K562 (cell line): ENCODE results near the gene KLK8. TPM values are rescaled to one million over a fixed set of nuclear protein-coding genes. Genes with fewer than 3 reads are reported as not detected.

Experiments used
- ATAC-seq: fragments of 200-7000 bp; cut with Tn5 transposase; 3 replicates; pipeline ENCODE4 v1.9.1; 2020; ENCODE audit warnings: moderate library complexity
- BruUV-seq: library from RNA; stranded (reverse); fragments of 400-500 nt; replicated peaks from 2 replicates; lab custom pipeline; 2021; lab: Mats Ljungman, UMichigan
- CTCF ChIA-PET: fragments of 300-600 bp; formaldehyde crosslinking; extraction: SDS; loops from one replicate; lab custom pipeline; 2021; ENCODE audit warnings: low intra/inter-chr PET ratio; lab: Yijun Ruan, JAX
- POLR2A ChIA-PET: fragments of 300-600, 350-650 bp; sonication (Branson Sonifier 250); formaldehyde crosslinking; extraction: SDS; loops from one replicate; lab custom pipeline; 2021; ENCODE audit warnings: antibody characterized with exemption, inconsistent platforms; lab: Yijun Ruan, JAX
- DNase-seq, 4 experiments: peaks; one replicate each; pipeline versions ENCODE4 v3.0.0 to v3.0.0-alpha.2; 2011 to 2018; ENCODE audit warnings: low spot score in 3 of 4, mixed read lengths in 3 of 4; ENCODE audit errors: extremely low read depth in 1 of 4
- FAIRE-seq: peaks from 2 replicates; lab custom pipeline; 2011; peaks lifted over from hg19 to GRCh38; lab: Jason Lieb, UNC
- H2AFZ ChIP-seq: 2 replicates; pipeline ENCODE4 v1.6.0; 2011; ENCODE audit warnings: low read depth, low read length, control low read depth, inconsistent platforms
- H3K27ac ChIP-seq: fragments of 200-600 bp; 3 replicates; pipeline ENCODE4 v1.8.0; 2011; ENCODE audit warnings: low read depth, mild to moderate bottlenecking, control low read depth, inconsistent platforms, low read length, moderate library complexity, mixed read lengths; ENCODE audit errors: extremely low read depth
- H3K27me3 ChIP-seq, 2 experiments: fragments of 300-600 bp in 1 of 2; 2 replicates in 1 of 2; 3 replicates in 1 of 2; pipeline versions ENCODE4 v1.6.0 to v1.8.0; 2011; ENCODE audit warnings: inconsistent platforms in 2 of 2, low read length in 2 of 2, mild to moderate bottlenecking in 1 of 2, mixed read lengths in 1 of 2, moderate library complexity in 1 of 2; ENCODE audit not compliant: control insufficient read depth in 2 of 2, insufficient read depth in 2 of 2
- H3K36me3 ChIP-seq: fragments of 300-600 bp; 3 replicates; pipeline ENCODE4 v1.8.0; 2011; ENCODE audit warnings: mild to moderate bottlenecking, low read length, inconsistent platforms; ENCODE audit not compliant: control insufficient read depth, insufficient read depth
- H3K4me1 ChIP-seq, 2 experiments: fragments of 200-600 bp in 1 of 2; replicated peaks in 1 of 2; 2 replicates in 1 of 2; 3 replicates in 1 of 2; pipeline versions ENCODE4 v1.5.1 to v1.8.0; 2011; ENCODE audit warnings: inconsistent platforms in 2 of 2, low read length in 2 of 2, mild to moderate bottlenecking in 1 of 2, mixed read lengths in 1 of 2, moderate library complexity in 1 of 2; ENCODE audit not compliant: control insufficient read depth in 2 of 2, insufficient read depth in 2 of 2
- H3K4me2 ChIP-seq: 2 replicates; pipeline ENCODE4 v1.6.1; 2011; ENCODE audit warnings: low read length, control low read depth, inconsistent platforms, mixed read lengths; ENCODE audit not compliant: insufficient read depth
- H3K4me3 ChIP-seq: fragments of 200-600 bp; sonication (generic), shearing (Covaris generic); 2 replicates; pipeline ENCODE4 v1.5.1; 2016; ENCODE audit warnings: control low read depth, inconsistent platforms
- H3K79me2 ChIP-seq: fragments of 200-600 bp; 3 replicates; pipeline ENCODE4 v1.8.0; 2011; ENCODE audit warnings: low read length, inconsistent platforms; ENCODE audit not compliant: control insufficient read depth, insufficient read depth
- H3K9ac ChIP-seq, 2 experiments: 2 replicates each; pipeline versions ENCODE4 v1.6.0 to v1.6.1; 2011; ENCODE audit warnings: low read depth in 2 of 2, low read length in 2 of 2, control low read depth in 1 of 2, inconsistent platforms in 1 of 2, mild to moderate bottlenecking in 1 of 2, mixed read lengths in 1 of 2; ENCODE audit not compliant: insufficient read depth in 1 of 2
- H3K9me1 ChIP-seq: one replicate; pipeline ENCODE4 v1.6.0; 2011; ENCODE audit warnings: inconsistent platforms, mild to moderate bottlenecking, low read length, moderate library complexity; ENCODE audit not compliant: control insufficient read depth, insufficient read depth
- H3K9me3 ChIP-seq: replicated peaks from 2 replicates; pipeline ENCODE4 v1.5.1; 2011; ENCODE audit warnings: low read depth, low read length, inconsistent platforms; ENCODE audit not compliant: control insufficient read depth, insufficient read depth
- H4K20me1 ChIP-seq: replicated peaks from 2 replicates; pipeline ENCODE4 v1.6.1; 2011; ENCODE audit warnings: low read length, inconsistent platforms, mixed read lengths; ENCODE audit not compliant: control insufficient read depth, insufficient read depth
- ATF3 ChIP-seq, 2 experiments: fragments of 450-650 bp in 1 of 2; sonication (generic) in 1 of 2; formaldehyde crosslinking in 1 of 2; IDR thresholded peaks in 1 of 2; conservative IDR thresholded peaks in 1 of 2; 2 replicates each; pipeline versions ENCODE4 v1.6.1 to v1.8.1; 2016 to 2023; ENCODE audit warnings: mild to moderate bottlenecking in 2 of 2, moderate library complexity in 2 of 2, inconsistent platforms in 1 of 2, missing genetic modification reagents in 1 of 2
- CTBP1 ChIP-seq: fragments of 450-650 bp; IDR thresholded peaks from 2 replicates; pipeline ENCODE4 v1.6.1; 2016; ENCODE audit warnings: borderline replicate concordance
- HDAC2 ChIP-seq: fragments of 450-650 bp; IDR thresholded peaks from 2 replicates; pipeline ENCODE4 v1.6.1; 2016; ENCODE audit warnings: mild to moderate bottlenecking
- KDM1A ChIP-seq, 2 experiments: fragments of 450-650 bp; IDR thresholded peaks; 2 replicates each; pipeline ENCODE4 v1.6.1; 2016; ENCODE audit warnings: mild to moderate bottlenecking in 2 of 2
- MAFF ChIP-seq: IDR thresholded peaks from 2 replicates; pipeline ENCODE4 v1.6.1; 2012; ENCODE audit warnings: low read length, improper control_type of control experiment
- NONO ChIP-seq, 2 experiments: fragments of 200-400 bp in 1 of 2; fragments of 450-650 bp in 1 of 2; formaldehyde crosslinking in 1 of 2; IDR thresholded peaks; 2 replicates each; pipeline ENCODE4 v1.6.1; 2017; ENCODE audit warnings: low read depth in 2 of 2, mild to moderate bottlenecking in 2 of 2, moderate library complexity in 2 of 2, low read length in 1 of 2
- RCOR1 ChIP-seq, 2 experiments: IDR thresholded peaks; 2 replicates each; pipeline ENCODE4 v1.6.1; 2012; ENCODE audit warnings: low read depth in 2 of 2, low read length in 2 of 2, borderline replicate concordance in 1 of 2, improper control_type of control experiment in 1 of 2
- ZNF143 ChIP-seq: sonication (generic); formaldehyde crosslinking; IDR thresholded peaks from 2 replicates; pipeline ENCODE4 v1.9.0; 2022; ENCODE audit warnings: mild to moderate bottlenecking, missing genetic modification reagents
- ZSCAN32 ChIP-seq: fragments of 450-650 bp; formaldehyde crosslinking; IDR thresholded peaks from 2 replicates; pipeline ENCODE4 v1.4.0; 2020; ENCODE audit warnings: mild to moderate bottlenecking, moderate library complexity
- WGBS: fragments of 100-300 bp; shearing (Covaris generic); methylation state at CpG from one replicate; pipeline ENCODE4 v1.1.6; 2016; ENCODE audit warnings: low coverage, mixed read lengths; ENCODE audit not compliant: insufficient coverage; ENCODE audit errors: missing lambda C conversion rate; 5-methylcytosine and 5-hydroxymethylcytosine counted together
- in situ Hi-C: fragments of 300-500 bp; cut with MboI; formaldehyde crosslinking; loops from 4 replicates; pipeline ENCODE4 v1.15.0; 2018; ENCODE audit warnings: inconsistent platforms, mixed read lengths
- intact Hi-C: fragments of 100-400 bp; cut with micrococcal nuclease; formaldehyde crosslinking; loops from 2 replicates; pipeline ENCODE4 v1.14.2; 2022
- polyA plus RNA-seq, 8 experiments: library from polyadenylated mRNA; depleted of rRNA in 4 of 8; stranded (reverse) in 5 of 8; unstranded in 3 of 8; fragments of >200 nt; fragmentation: Nextera tagmentation in 2 of 8; fragmentation: Illumina TruSeq in 1 of 8; extraction: Ambion mirVana in 2 of 8; extraction: Trizol in 1 of 8; gene quantifications; 2 replicates each; pipeline versions ENCODE4 v1.2.1 to v1.2.3, GENCODE V29; 2011 to 2014; ENCODE audit warnings: inconsistent platforms in 1 of 8, missing spikeins in 1 of 8
- total RNA-seq, 7 experiments: library from RNA; depleted of rRNA in 6 of 7; stranded (reverse); fragments of >200 nt in 6 of 7; fragmentation: Illumina TruSeq in 2 of 7; extraction: Trizol in 2 of 7; gene quantifications; 2 replicates each; pipeline versions ENCODE4 v1.2.1 to v1.2.3, GENCODE V29; 2011 to 2021; ENCODE audit warnings: low replicate concordance in 1 of 7
- TF ChIP-seq, protein P1 (sequence below): sonication (generic); formaldehyde crosslinking; IDR thresholded peaks from 2 replicates; pipeline ENCODE4 v1.8.0; 2022; ENCODE audit warnings: mild to moderate bottlenecking, low read depth, missing genetic modification reagents

The KLK8 gene
- total and polyA plus RNA-seq, 9 of the 15 experiments (the other 6 are each of a cell fraction or from before 2014, with no cell fraction given) = 0.37 to 1.7 (median 0.76) TPM

DNA sequence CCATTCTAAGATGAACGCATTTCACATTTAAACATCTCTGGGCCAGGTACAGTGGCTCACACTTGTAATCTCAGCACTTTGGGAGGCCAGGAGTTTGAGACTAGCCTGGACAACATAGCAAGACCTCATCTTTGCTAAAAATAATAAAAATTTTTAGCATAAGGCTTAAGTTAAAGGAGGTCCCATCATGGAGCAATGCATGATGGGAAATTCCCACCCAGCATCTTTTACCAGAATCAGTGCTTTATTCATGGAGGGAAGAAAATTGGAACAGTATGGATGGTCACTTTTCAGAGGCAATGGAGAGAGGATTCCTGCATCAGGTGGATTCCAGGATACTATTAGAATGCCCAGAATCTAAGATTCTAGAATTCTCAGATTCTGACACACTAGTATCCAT is 3.8 kb upstream of the KLK8 start:
- H3K9me1 ChIP-seq = no peaks in the 10 kb centered on the region
- no peaks in the 10 kb centered on the region for H3K9me3 ChIP-seq
- 0% methylated on average over 1 of the region's 1 CpG for whole genome bisulfite sequencing
- FAIRE-seq (no peak), DNase-seq (no peak), ATAC-seq (no peak)
- in situ Hi-C loops = no loop called here
- H3K27ac ChIP-seq = no peak overlapping the region
- peaks cover 19 to 31% of the 10 kb centered on the region in 2 experiments; a peak in 4 of 5 replicates for H3K4me1 ChIP-seq
- H3K79me2 ChIP-seq = no peaks in the 10 kb centered on the region
- H3K9ac ChIP-seq = no peak overlapping the region
- no TSS peak for BruUV-seq
- no peak overlapping the region for H3K4me2 ChIP-seq
- peaks cover 0 to 21% of the 10 kb centered on the region in 2 experiments; a peak in 2 of 5 replicates for H3K27me3 ChIP-seq
- TF ChIP-seq, protein P1, sequence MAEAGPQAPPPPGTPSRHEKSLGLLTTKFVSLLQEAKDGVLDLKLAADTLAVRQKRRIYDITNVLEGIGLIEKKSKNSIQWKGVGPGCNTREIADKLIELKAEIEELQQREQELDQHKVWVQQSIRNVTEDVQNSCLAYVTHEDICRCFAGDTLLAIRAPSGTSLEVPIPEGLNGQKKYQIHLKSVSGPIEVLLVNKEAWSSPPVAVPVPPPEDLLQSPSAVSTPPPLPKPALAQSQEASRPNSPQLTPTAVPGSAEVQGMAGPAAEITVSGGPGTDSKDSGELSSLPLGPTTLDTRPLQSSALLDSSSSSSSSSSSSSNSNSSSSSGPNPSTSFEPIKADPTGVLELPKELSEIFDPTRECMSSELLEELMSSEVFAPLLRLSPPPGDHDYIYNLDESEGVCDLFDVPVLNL = no peak
- TF ChIP-seq ATF3 (IDR thresholded peaks at IDR 0.05) (no peak), ATF3 (CRISPR knock-in tag; conservative IDR thresholded peaks at IDR 0.05) (no peak), MAFF (no peak), ZSCAN32 (CRISPR knock-in tag) (no peak), HDAC2 (peak; percentile 56; the same call in 1 of the 2 replicates), NONO (IDR thresholded peaks at IDR 0.05; ENCODE audit: low read depth in 2 of 2, low read length in 1 of 2) (no peak), RCOR1 (IDR thresholded peaks at IDR 0.05; ENCODE audit: borderline replicate concordance in 1 of 2, low read depth in 2 of 2, low read length in 2 of 2) (peak in 1 of 2 experiments; percentile 84; a peak in 2 of 4 replicates), ZNF143 (peak; percentile 63), KDM1A (IDR thresholded peaks at IDR 0.05) (peak; percentile 82 to 88), CTBP1 (peak; percentile 76)
- CTCF ChIA-PET = no interaction called here
- H3K36me3 ChIP-seq = no peaks in the 10 kb centered on the region
- H2AFZ ChIP-seq = no peak overlapping the region
- no peak overlapping the region for H3K4me3 ChIP-seq
- intact Hi-C loops = no loop called here
- no peaks in the 10 kb centered on the region for H4K20me1 ChIP-seq
- POLR2A ChIA-PET = no interaction called here
